ENCODE results near the gene FOXO6. TPM values are rescaled to one million over a fixed set of nuclear protein-coding genes. Genes with fewer than 3 reads are reported as not detected.

The FOXO6 gene
- total and polyA plus RNA-seq, 2 experiments from 2014 or later: 0.68 to 4.2 TPM

DNA sequence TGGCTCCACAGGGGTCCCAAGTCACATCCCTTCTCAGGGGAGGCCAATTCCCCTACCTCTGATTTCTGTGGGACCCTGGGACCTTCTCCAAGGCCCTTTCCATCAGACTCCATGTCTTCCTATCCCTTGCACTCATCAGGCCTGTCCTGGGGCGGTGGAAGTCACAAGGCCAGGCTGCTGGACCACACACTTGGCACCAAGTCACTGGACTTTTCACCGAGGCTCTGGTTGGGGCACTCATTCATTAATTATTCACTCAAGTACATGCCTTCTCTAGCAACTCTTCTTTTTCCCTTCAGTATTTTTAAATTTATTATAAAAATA is 11.2 kb upstream of the FOXO6 start:
- ATAC-seq (no peak), DNase-seq (ENCODE audit: low spot score) (no peak)
- no peaks in the 10 kb centered on the region for H3K79me2 ChIP-seq (replicated peaks; ENCODE audit: insufficient read depth)
- H3K4me3 ChIP-seq: no peak overlapping the region
- Mint-ChIP-seq H3K27ac (no peak overlapping the region), H3K9me3 (no peaks in the 10 kb centered on the region; the same call in 2 of the 3 replicates), H3K36me3 (ENCODE audit: low read depth) (no peaks in the 10 kb centered on the region), H3K4me3 (no peak overlapping the region), H3K27me3 (ENCODE audit: insufficient read depth, low read depth, poor library complexity) (peaks cover 11% of the 10 kb centered on the region), H3K4me1 (peaks cover 5% of the 10 kb centered on the region; the same call in 2 of the 3 replicates)
- no peaks in the 10 kb centered on the region for H4K20me1 ChIP-seq (replicated peaks; ENCODE audit: insufficient read depth)
- no peak overlapping the region for H2AFZ ChIP-seq
- H3K4me2 ChIP-seq: no peak overlapping the region
- no peak overlapping the region for H3K27ac ChIP-seq (ENCODE audit: low read depth)
- H3F3A ChIP-seq (replicated peaks; ENCODE audit: low read depth): no peaks in the 10 kb centered on the region
- no peaks in the 10 kb centered on the region for H3K4me1 ChIP-seq (ENCODE audit: insufficient read depth)
- no peaks in the 10 kb centered on the region for H3K36me3 ChIP-seq (ENCODE audit: insufficient read depth)
- no peaks in the 10 kb centered on the region for H3K9me2 ChIP-seq (ENCODE audit: insufficient read depth)
- no peaks in the 10 kb centered on the region for H3K27me3 ChIP-seq (ENCODE audit: insufficient read depth)
- TF ChIP-seq JUNB (IDR thresholded peaks at IDR 0.05; ENCODE audit: unreplicated experiment) (no peak), CREB1 (CRISPR knock-in tag; IDR thresholded peaks at IDR 0.05; ENCODE audit: low read depth) (no peak), EZH2 (IDR thresholded peaks at IDR 0.05; ENCODE audit: low read depth, unreplicated experiment) (no peak), EZH2phosphoT487 (IDR thresholded peaks at IDR 0.05; ENCODE audit: unreplicated experiment) (no peak), ZNF331 (CRISPR knock-in tag; IDR thresholded peaks at IDR 0.05; ENCODE audit: low read depth) (no peak), POLR2AphosphoS5 (IDR thresholded peaks at IDR 0.05; ENCODE audit: low read depth) (no peak), NANOG (IDR thresholded peaks at IDR 0.05; ENCODE audit: borderline replicate concordance) (no peak), STAT1 (IDR thresholded peaks at IDR 0.05; ENCODE audit: unreplicated experiment) (no peak), ZNF114 (CRISPR knock-in tag; IDR thresholded peaks at IDR 0.05) (no peak)
- TF ChIP-seq, protein P1, sequence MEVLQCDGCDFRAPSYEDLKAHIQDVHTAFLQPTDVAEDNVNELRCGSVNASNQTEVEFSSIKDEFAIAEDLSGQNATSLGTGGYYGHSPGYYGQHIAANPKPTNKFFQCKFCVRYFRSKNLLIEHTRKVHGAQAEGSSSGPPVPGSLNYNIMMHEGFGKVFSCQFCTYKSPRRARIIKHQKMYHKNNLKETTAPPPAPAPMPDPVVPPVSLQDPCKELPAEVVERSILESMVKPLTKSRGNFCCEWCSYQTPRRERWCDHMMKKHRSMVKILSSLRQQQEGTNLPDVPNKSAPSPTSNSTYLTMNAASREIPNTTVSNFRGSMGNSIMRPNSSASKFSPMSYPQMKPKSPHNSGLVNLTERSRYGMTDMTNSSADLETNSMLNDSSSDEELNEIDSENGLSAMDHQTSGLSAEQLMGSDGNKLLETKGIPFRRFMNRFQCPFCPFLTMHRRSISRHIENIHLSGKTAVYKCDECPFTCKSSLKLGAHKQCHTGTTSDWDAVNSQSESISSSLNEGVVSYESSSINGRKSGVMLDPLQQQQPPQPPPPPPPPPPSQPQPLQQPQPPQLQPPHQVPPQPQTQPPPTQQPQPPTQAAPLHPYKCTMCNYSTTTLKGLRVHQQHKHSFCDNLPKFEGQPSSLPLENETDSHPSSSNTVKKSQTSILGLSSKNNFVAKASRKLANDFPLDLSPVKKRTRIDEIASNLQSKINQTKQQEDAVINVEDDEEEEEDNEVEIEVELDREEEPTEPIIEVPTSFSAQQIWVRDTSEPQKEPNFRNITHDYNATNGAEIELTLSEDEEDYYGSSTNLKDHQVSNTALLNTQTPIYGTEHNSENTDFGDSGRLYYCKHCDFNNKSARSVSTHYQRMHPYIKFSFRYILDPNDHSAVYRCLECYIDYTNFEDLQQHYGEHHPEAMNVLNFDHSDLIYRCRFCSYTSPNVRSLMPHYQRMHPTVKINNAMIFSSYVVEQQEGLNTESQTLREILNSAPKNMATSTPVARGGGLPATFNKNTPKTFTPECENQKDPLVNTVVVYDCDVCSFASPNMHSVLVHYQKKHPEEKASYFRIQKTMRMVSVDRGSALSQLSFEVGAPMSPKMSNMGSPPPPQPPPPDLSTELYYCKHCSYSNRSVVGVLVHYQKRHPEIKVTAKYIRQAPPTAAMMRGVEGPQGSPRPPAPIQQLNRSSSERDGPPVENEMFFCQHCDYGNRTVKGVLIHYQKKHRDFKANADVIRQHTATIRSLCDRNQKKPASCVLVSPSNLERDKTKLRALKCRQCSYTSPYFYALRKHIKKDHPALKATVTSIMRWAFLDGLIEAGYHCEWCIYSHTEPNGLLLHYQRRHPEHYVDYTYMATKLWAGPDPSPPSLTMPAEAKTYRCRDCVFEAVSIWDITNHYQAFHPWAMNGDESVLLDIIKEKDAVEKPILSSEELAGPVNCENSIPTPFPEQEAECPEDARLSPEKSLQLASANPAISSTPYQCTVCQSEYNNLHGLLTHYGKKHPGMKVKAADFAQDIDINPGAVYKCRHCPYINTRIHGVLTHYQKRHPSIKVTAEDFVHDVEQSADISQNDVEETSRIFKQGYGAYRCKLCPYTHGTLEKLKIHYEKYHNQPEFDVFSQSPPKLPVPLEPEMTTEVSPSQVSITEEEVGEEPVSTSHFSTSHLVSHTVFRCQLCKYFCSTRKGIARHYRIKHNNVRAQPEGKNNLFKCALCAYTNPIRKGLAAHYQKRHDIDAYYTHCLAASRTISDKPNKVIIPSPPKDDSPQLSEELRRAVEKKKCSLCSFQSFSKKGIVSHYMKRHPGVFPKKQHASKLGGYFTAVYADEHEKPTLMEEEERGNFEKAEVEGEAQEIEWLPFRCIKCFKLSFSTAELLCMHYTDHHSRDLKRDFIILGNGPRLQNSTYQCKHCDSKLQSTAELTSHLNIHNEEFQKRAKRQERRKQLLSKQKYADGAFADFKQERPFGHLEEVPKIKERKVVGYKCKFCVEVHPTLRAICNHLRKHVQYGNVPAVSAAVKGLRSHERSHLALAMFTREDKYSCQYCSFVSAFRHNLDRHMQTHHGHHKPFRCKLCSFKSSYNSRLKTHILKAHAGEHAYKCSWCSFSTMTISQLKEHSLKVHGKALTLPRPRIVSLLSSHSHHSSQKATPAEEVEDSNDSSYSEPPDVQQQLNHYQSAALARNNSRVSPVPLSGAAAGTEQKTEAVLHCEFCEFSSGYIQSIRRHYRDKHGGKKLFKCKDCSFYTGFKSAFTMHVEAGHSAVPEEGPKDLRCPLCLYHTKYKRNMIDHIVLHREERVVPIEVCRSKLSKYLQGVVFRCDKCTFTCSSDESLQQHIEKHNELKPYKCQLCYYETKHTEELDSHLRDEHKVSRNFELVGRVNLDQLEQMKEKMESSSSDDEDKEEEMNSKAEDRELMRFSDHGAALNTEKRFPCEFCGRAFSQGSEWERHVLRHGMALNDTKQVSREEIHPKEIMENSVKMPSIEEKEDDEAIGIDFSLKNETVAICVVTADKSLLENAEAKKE (CRISPR knock-in tag; IDR thresholded peaks at IDR 0.05): no peak
- TF ChIP-seq, protein P2, sequence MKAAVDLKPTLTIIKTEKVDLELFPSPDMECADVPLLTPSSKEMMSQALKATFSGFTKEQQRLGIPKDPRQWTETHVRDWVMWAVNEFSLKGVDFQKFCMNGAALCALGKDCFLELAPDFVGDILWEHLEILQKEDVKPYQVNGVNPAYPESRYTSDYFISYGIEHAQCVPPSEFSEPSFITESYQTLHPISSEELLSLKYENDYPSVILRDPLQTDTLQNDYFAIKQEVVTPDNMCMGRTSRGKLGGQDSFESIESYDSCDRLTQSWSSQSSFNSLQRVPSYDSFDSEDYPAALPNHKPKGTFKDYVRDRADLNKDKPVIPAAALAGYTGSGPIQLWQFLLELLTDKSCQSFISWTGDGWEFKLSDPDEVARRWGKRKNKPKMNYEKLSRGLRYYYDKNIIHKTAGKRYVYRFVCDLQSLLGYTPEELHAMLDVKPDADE (IDR thresholded peaks at IDR 0.05): no peak
- TF ChIP-seq, protein P3, sequence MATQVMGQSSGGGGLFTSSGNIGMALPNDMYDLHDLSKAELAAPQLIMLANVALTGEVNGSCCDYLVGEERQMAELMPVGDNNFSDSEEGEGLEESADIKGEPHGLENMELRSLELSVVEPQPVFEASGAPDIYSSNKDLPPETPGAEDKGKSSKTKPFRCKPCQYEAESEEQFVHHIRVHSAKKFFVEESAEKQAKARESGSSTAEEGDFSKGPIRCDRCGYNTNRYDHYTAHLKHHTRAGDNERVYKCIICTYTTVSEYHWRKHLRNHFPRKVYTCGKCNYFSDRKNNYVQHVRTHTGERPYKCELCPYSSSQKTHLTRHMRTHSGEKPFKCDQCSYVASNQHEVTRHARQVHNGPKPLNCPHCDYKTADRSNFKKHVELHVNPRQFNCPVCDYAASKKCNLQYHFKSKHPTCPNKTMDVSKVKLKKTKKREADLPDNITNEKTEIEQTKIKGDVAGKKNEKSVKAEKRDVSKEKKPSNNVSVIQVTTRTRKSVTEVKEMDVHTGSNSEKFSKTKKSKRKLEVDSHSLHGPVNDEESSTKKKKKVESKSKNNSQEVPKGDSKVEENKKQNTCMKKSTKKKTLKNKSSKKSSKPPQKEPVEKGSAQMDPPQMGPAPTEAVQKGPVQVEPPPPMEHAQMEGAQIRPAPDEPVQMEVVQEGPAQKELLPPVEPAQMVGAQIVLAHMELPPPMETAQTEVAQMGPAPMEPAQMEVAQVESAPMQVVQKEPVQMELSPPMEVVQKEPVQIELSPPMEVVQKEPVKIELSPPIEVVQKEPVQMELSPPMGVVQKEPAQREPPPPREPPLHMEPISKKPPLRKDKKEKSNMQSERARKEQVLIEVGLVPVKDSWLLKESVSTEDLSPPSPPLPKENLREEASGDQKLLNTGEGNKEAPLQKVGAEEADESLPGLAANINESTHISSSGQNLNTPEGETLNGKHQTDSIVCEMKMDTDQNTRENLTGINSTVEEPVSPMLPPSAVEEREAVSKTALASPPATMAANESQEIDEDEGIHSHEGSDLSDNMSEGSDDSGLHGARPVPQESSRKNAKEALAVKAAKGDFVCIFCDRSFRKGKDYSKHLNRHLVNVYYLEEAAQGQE (IDR thresholded peaks at IDR 0.05; ENCODE audit: unreplicated experiment): no peak
- TF ChIP-seq, protein P4, sequence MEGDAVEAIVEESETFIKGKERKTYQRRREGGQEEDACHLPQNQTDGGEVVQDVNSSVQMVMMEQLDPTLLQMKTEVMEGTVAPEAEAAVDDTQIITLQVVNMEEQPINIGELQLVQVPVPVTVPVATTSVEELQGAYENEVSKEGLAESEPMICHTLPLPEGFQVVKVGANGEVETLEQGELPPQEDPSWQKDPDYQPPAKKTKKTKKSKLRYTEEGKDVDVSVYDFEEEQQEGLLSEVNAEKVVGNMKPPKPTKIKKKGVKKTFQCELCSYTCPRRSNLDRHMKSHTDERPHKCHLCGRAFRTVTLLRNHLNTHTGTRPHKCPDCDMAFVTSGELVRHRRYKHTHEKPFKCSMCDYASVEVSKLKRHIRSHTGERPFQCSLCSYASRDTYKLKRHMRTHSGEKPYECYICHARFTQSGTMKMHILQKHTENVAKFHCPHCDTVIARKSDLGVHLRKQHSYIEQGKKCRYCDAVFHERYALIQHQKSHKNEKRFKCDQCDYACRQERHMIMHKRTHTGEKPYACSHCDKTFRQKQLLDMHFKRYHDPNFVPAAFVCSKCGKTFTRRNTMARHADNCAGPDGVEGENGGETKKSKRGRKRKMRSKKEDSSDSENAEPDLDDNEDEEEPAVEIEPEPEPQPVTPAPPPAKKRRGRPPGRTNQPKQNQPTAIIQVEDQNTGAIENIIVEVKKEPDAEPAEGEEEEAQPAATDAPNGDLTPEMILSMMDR (conservative IDR thresholded peaks at IDR 0.05; ENCODE audit: low read depth in 2 of 2): no peak
